ENCODE results near the gene TMEM120A.

The TMEM120A gene

GRCh38 chr7:75995052-75995471, 667 bp upstream of the TMEM120A start:
- no peak for DNase-seq (ENCODE audit: low read depth)

GRCh38 chr7:75993689-75994387, 557 bp downstream of the TMEM120A start:
- no peak for DNase-seq (ENCODE audit: low read depth)

GRCh38 chr7:75992083-75992755, 2.2 kb downstream of the TMEM120A start:
- no peak for DNase-seq (ENCODE audit: low read depth)

- DNase-seq (ENCODE audit: low read depth) = no peak
These were observed 2.8 kb downstream of the TMEM120A start for GRCh38 chr7:75991531-75992082.

- DNase-seq (ENCODE audit: low read depth) = no peak
These were observed 4.7 kb downstream of the TMEM120A start for GRCh38 chr7:75989500-75990388.

GRCh38 chr7:75988568-75989499, 5.6 kb downstream of the TMEM120A start:
- no peak for DNase-seq (ENCODE audit: low read depth)

GRCh38 chr7:75987805-75988567, 6.4 kb downstream of the TMEM120A start:
- no peak for DNase-seq (ENCODE audit: low read depth)

GRCh38 chr7:75987026-75987804, 7.2 kb downstream of the TMEM120A start:
- DNase-seq (ENCODE audit: low read depth) = no peak

GRCh38 chr7:75986147-75986781, 8.1 kb downstream of the TMEM120A start:
- DNase-seq (ENCODE audit: low read depth) = no peak

- no peak for DNase-seq (ENCODE audit: low read depth)
These were observed 8.8 kb downstream of the TMEM120A start for GRCh38 chr7:75985518-75986146.

GRCh38 chr7:75985009-75985517, 9.3 kb downstream of the TMEM120A start:
- DNase-seq (ENCODE audit: low read depth) = no peak

- DNase-seq (ENCODE audit: low read depth) = no peak
These were observed 10.0 kb downstream of the TMEM120A start for GRCh38 chr7:75984130-75985008.

GRCh38 chr7:75983471-75984129, 10.8 kb downstream of the TMEM120A start:
- no peak for DNase-seq (ENCODE audit: low read depth)

GRCh38 chr7:75982306-75983064, 11.9 kb downstream of the TMEM120A start:
- no peak for DNase-seq (ENCODE audit: low read depth)

GRCh38 chr7:75981453-75982305, 12.7 kb downstream of the TMEM120A start:
- DNase-seq (ENCODE audit: low read depth) = no peak

GRCh38 chr7:75981203-75981452, 13.3 kb downstream of the TMEM120A start:
- no peak for DNase-seq (ENCODE audit: low read depth)

All from activated T-cell treated with anti-CD3 and anti-CD28 coated beads for 24 hours (primary cell).